Suprapubic skin (tissue), 4 donors: ENCODE results near the gene HOXC6. TPM values are rescaled to one million over a fixed set of nuclear protein-coding genes. Genes with fewer than 3 reads are reported as not detected.
A peak's percentile ranks its signal among the peaks of the same experiment; 100 is the strongest.

Source experiments
- DNase-seq, 2 donors: peaks; one replicate each; pipeline ENCODE4 v3.0.0-alpha.2; 2019; ENCODE audit warnings: low spot score in 2 of 2
- H3K27ac ChIP-seq: fragments of 200-600 bp; sonication (generic); one replicate; pipeline ENCODE4 v1.5.1; 2019
- H3K27me3 ChIP-seq: fragments of 200-600 bp; sonication (generic); one replicate; pipeline ENCODE4 v1.5.1; 2019
- H3K36me3 ChIP-seq: fragments of 200-600 bp; sonication (generic); one replicate; pipeline ENCODE4 v1.5.1; 2019
- H3K4me1 ChIP-seq: fragments of 200-600 bp; sonication (generic); one replicate; pipeline ENCODE4 v1.5.1; 2019
- H3K4me3 ChIP-seq: fragments of 200-600 bp; sonication (generic); one replicate; pipeline ENCODE4 v1.5.1; 2019; ENCODE audit warnings: mild to moderate bottlenecking
- H3K9me3 ChIP-seq: fragments of 200-600 bp; sonication (generic); one replicate; pipeline ENCODE4 v1.5.1; 2019
- EP300 ChIP-seq: sonication (generic); formaldehyde crosslinking; IDR thresholded peaks from one replicate; pipeline ENCODE4 v1.6.1; 2017; ENCODE audit warnings: antibody characterized with exemption
- POLR2A ChIP-seq, 2 donors: fragments of 450-650 bp; IDR thresholded peaks; one replicate each; pipeline ENCODE4 v1.6.1; 2017; ENCODE audit warnings: antibody characterized with exemption in 2 of 2, mild to moderate bottlenecking in 2 of 2, moderate library complexity in 2 of 2
- POLR2AphosphoS5 ChIP-seq, 3 donors: sonication (generic); formaldehyde crosslinking; IDR thresholded peaks; one replicate each; pipeline ENCODE4 v1.6.1; 2017; ENCODE audit warnings: antibody characterized with exemption in 3 of 3
- WGBS: methylation state at CpG from one replicate; pipeline ENCODE4 v1.1.5; 2018; 5-methylcytosine and 5-hydroxymethylcytosine counted together
- total RNA-seq, 4 donors: library from RNA; depleted of rRNA; stranded (reverse); fragments of >200 nt; gene quantifications; one replicate each; pipeline ENCODE4 v1.1.0, GENCODE V29; 2016
- TF ChIP-seq, protein P1 (sequence below), 2 donors: fragments of 200-600 bp in 1 of 2; fragments of 450-650 bp in 1 of 2; sonication (generic) in 1 of 2; IDR thresholded peaks; one replicate each; pipeline ENCODE4 v1.5.1; 2016 to 2019; ENCODE audit warnings: antibody characterized with exemption in 2 of 2, mild to moderate bottlenecking in 1 of 2, moderate library complexity in 1 of 2

Gene HOXC6
- total RNA-seq, 4 donors from 2014 or later, result 0.98 to 6.2 (median 2.4) TPM

- no peak for DNase-seq
- H3K4me3 ChIP-seq, result peak overlapping the region; percentile 67
- H3K27ac ChIP-seq, result peak overlapping the region; percentile 98
- H3K4me1 ChIP-seq, result peaks cover 60% of the 10 kb centered on the region
- peaks cover 16% of the 10 kb centered on the region for H3K27me3 ChIP-seq
- H3K36me3 ChIP-seq, result no peaks in the 10 kb centered on the region
- H3K9me3 ChIP-seq, result no peaks in the 10 kb centered on the region
- TF ChIP-seq POLR2A (IDR thresholded peaks at IDR 0.05) (no peak), POLR2AphosphoS5 (IDR thresholded peaks at IDR 0.05) (no peak), EP300 (no peak)
- TF ChIP-seq, protein P1, sequence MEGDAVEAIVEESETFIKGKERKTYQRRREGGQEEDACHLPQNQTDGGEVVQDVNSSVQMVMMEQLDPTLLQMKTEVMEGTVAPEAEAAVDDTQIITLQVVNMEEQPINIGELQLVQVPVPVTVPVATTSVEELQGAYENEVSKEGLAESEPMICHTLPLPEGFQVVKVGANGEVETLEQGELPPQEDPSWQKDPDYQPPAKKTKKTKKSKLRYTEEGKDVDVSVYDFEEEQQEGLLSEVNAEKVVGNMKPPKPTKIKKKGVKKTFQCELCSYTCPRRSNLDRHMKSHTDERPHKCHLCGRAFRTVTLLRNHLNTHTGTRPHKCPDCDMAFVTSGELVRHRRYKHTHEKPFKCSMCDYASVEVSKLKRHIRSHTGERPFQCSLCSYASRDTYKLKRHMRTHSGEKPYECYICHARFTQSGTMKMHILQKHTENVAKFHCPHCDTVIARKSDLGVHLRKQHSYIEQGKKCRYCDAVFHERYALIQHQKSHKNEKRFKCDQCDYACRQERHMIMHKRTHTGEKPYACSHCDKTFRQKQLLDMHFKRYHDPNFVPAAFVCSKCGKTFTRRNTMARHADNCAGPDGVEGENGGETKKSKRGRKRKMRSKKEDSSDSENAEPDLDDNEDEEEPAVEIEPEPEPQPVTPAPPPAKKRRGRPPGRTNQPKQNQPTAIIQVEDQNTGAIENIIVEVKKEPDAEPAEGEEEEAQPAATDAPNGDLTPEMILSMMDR (IDR thresholded peaks at IDR 0.05), result no peak
- 14% methylated on average over 3 of the region's 3 CpGs for WGBS
These were observed 24.6 kb upstream of the HOXC6 start for GRCh38 chr12:54003625-54004024.

DNA sequence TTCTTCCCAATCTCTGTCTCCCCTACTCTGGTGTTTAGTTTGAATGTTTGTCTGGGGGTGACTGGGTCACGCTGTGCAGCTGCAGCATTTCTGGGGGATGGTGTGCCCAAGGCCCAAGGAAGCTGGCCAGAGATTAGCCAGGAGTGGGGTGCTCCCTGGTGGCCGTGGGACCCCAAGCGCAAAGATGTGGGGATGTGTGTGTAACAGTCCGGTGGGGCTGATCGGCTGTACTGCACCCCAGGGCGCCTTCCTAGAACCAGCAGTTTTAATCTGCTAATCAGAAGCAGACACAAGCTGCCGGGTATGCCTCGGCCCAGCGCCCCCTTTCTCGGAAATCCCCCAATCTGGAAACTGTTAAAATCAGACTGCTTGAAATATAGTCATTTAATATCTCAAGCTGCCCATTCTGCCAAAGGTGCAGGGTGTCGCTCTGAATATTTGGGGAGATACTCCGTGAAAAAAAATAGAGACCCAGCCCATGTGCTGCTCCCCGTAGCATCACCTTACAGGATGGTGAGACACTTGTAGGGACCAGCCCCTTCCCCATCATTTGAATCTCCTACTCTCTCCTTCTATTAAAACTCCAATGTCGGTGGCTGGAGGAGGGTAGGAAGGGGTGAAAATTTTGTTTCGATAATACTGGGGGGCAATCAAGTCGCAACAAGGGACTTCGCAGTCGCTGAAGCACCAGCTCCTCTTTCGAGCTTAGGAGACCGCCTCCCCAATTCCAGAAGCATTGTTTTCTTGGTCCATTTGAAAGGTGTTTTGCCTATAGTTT, 24.0 kb upstream of the HOXC6 start:
- 53% methylated on average over 20 of the region's 20 CpGs for WGBS
- no peak for DNase-seq
- Histone ChIP-seq H3K4me1 (peaks cover 56% of the 10 kb centered on the region), H3K27ac (peak overlapping the region; percentile 98), H3K4me3 (peak overlapping the region; percentile 67), H3K27me3 (peaks cover 16% of the 10 kb centered on the region), H3K9me3 (no peaks in the 10 kb centered on the region), H3K36me3 (no peaks in the 10 kb centered on the region)
- TF ChIP-seq, protein P1 (IDR thresholded peaks at IDR 0.05), result no peak
- TF ChIP-seq POLR2A (IDR thresholded peaks at IDR 0.05) (no peak), POLR2AphosphoS5 (IDR thresholded peaks at IDR 0.05) (no peak), EP300 (no peak)

DNA sequence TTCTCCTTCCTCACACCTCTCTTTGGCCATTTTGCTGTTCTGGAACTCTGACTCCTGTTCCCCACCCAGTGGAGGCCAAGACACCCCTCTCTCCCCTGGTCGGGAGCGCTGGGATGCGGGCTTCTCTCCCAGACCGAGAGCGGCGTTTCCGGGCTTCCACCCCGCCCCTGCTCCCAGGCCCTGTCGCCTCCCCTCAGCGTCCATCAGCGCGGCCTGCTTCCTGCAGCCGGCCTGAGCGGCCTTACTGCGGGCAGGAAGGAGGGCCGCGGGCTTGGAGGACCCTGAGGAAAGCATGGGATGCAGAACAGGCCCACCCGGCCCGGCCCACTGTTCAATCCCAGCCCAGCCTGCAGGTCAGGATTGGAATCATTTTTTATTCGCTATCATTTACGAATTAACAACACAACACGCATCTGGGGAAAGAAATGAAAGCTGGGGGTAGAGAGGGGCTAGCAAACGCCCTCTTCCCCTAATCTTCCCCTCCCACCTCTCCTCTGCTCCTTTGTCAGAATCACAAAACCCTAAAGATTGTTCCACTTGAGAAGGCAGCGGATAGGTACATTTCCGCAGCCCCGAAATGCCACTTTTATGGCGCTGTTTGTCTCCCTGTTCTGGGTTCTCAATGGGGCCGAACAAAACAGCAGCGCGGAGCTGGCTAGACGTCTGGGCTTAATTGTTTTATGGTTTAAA, 23.3 kb upstream of the HOXC6 start:
- 39% methylated on average over 29 of the region's 31 CpGs for WGBS
- DNase-seq, result peak in 1 of 2 donors; percentile 82
- Histone ChIP-seq H3K9me3 (no peaks in the 10 kb centered on the region), H3K36me3 (no peaks in the 10 kb centered on the region), H3K27me3 (peaks cover 16% of the 10 kb centered on the region), H3K27ac (peak overlapping the region; percentile 98), H3K4me3 (peak overlapping the region; percentile 67), H3K4me1 (peaks cover 61% of the 10 kb centered on the region)
- TF ChIP-seq POLR2AphosphoS5 (IDR thresholded peaks at IDR 0.05) (peak in 1 of 3 donors; percentile 37), EP300 (no peak)

- Histone ChIP-seq H3K36me3 (no peaks in the 10 kb centered on the region), H3K4me1 (peaks cover 66% of the 10 kb centered on the region), H3K4me3 (peak overlapping the region; percentile 67), H3K27me3 (peaks cover 14% of the 10 kb centered on the region), H3K27ac (peak overlapping the region; percentile 98), H3K9me3 (no peaks in the 10 kb centered on the region)
- TF ChIP-seq EP300 (no peak), POLR2AphosphoS5 (IDR thresholded peaks at IDR 0.05) (no peak), POLR2A (IDR thresholded peaks at IDR 0.05) (no peak)
- TF ChIP-seq, protein P1 (IDR thresholded peaks at IDR 0.05), result no peak
- WGBS, result 48% methylated on average over 26 of the region's 26 CpGs
- DNase-seq, result no peak
These were observed 22.7 kb upstream of the HOXC6 start for GRCh38 chr12:54005531-54005852.

DNA sequence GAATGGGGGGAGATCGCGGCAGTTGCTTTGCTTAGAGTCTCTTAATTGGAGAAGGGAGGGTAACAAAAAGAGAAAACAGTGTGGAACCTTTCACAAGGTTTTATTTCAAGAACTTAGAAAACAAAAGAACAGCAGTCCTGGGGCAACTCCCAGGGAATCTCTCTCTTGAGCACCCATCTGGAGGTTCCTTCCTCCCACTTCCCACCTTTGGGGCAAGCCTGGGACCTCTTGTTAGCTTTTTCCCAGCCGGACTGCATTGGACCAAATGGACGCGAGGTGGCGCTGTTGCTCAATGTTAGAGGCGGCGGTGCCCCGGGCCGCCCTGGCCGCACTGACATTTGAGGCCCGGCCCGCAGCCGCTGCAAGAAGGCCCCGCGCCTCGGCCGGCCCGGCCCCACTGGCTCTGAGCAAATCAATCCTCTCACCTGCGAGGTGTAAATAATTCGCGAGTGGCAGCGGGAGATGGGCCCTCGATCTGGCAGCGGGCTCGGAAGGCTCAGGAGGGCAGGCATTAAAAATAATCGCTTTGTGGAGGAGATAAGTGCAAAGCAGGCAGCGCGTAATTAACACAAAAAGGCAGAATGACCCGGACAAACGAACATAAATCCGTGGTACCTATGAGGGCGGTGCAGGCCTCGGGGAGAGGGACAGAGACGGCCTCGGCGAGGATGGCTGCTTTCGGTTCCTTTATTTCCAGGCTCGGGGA, 22.2 kb upstream of the HOXC6 start:
- 10% methylated on average over 39 of the region's 39 CpGs for whole genome bisulfite sequencing
- peak overlapping the region; percentile 67 for H3K4me3 ChIP-seq
- peaks cover 64% of the 10 kb centered on the region for H3K4me1 ChIP-seq
- peak overlapping the region; percentile 98 for H3K27ac ChIP-seq
- TF ChIP-seq EP300 (no peak), POLR2A (IDR thresholded peaks at IDR 0.05) (no peak), POLR2AphosphoS5 (IDR thresholded peaks at IDR 0.05) (peak in 2 of 3 donors; percentile 45 to 55)
- TF ChIP-seq, protein P1 (IDR thresholded peaks at IDR 0.05), result peak; percentile 86 to 90
- no peaks in the 10 kb centered on the region for H3K9me3 ChIP-seq
- H3K36me3 ChIP-seq, result no peaks in the 10 kb centered on the region
- peak; percentile 96 to 97 for DNase-seq
- H3K27me3 ChIP-seq, result peaks cover 12% of the 10 kb centered on the region
